ENCODE measurements around the gene PDK3.

Gene PDK3

GRCh38 chrX:24567169-24567568 is 102.1 kb downstream of the PDK3 start:
- no peaks in the 10 kb centered on the region for H3K4me1 ChIP-seq
- H3K9me3 ChIP-seq = no peaks in the 10 kb centered on the region
- H3K27me3 ChIP-seq = no peaks in the 10 kb centered on the region
- no peaks in the 10 kb centered on the region for H3K36me3 ChIP-seq
- H4K20me1 ChIP-seq = no peaks in the 10 kb centered on the region
- H3K27ac ChIP-seq = no peak overlapping the region
- H3K4me2 ChIP-seq = no peak overlapping the region
- no peak for TF ChIP-seq Cebpa-rat (IDR thresholded peaks at IDR 0.05)
- H3K4me3 ChIP-seq = no peak overlapping the region
- no peak overlapping the region for H3K9ac ChIP-seq

GRCh38 chrX:24574743-24575142 is 109.7 kb downstream of the PDK3 start:
- TF ChIP-seq Cebpa-rat (IDR thresholded peaks at IDR 0.05) = no peak
- no peak overlapping the region for H3K27ac ChIP-seq

GRCh38 chrX:24575496-24575895 is 110.4 kb downstream of the PDK3 start:
- no peak overlapping the region for H3K4me2 ChIP-seq
- H3K27ac ChIP-seq = no peak overlapping the region
- no peaks in the 10 kb centered on the region for H3K4me1 ChIP-seq
- H4K20me1 ChIP-seq = no peaks in the 10 kb centered on the region
- no peaks in the 10 kb centered on the region for H3K36me3 ChIP-seq
- H3K9ac ChIP-seq = no peak overlapping the region
- H3K4me3 ChIP-seq = no peak overlapping the region
- H3K9me3 ChIP-seq = no peaks in the 10 kb centered on the region
- no peaks in the 10 kb centered on the region for H3K27me3 ChIP-seq
- no peak for TF ChIP-seq Cebpa-rat (IDR thresholded peaks at IDR 0.05)

More at GRCh38 chrX:24574743-24575142, 109.7 kb downstream of the PDK3 start:
- Histone ChIP-seq H3K9ac (no peak overlapping the region), H4K20me1 (no peaks in the 10 kb centered on the region), H3K9me3 (no peaks in the 10 kb centered on the region), H3K4me3 (no peak overlapping the region), H3K27me3 (no peaks in the 10 kb centered on the region), H3K4me1 (no peaks in the 10 kb centered on the region), H3K36me3 (no peaks in the 10 kb centered on the region), H3K4me2 (no peak overlapping the region)

GRCh38 chrX:24577091-24577490 is 112.0 kb downstream of the PDK3 start:
- H3K4me2 ChIP-seq = no peak overlapping the region
- no peak overlapping the region for H3K27ac ChIP-seq
- no peaks in the 10 kb centered on the region for H3K27me3 ChIP-seq
- TF ChIP-seq Cebpa-rat (IDR thresholded peaks at IDR 0.05) = no peak
- no peak overlapping the region for H3K4me3 ChIP-seq
- no peaks in the 10 kb centered on the region for H3K9me3 ChIP-seq
- H3K36me3 ChIP-seq = no peaks in the 10 kb centered on the region
- H3K9ac ChIP-seq = no peak overlapping the region
- no peaks in the 10 kb centered on the region for H3K4me1 ChIP-seq
- H4K20me1 ChIP-seq = no peaks in the 10 kb centered on the region
